GM12892 (cell line): ENCODE measurements around the gene OR8S1.

Source experiments
- POLR2A ChIP-seq: IDR thresholded peaks from 2 replicates; pipeline ENCODE4 v1.6.1; 2011; ENCODE audit warnings: low read depth, low read length, control low read depth
- POLR2AphosphoS5 ChIP-seq: IDR thresholded peaks from 2 replicates; pipeline ENCODE4 v1.6.1; 2011; ENCODE audit warnings: low read depth, low read length, control low read depth

DNA sequence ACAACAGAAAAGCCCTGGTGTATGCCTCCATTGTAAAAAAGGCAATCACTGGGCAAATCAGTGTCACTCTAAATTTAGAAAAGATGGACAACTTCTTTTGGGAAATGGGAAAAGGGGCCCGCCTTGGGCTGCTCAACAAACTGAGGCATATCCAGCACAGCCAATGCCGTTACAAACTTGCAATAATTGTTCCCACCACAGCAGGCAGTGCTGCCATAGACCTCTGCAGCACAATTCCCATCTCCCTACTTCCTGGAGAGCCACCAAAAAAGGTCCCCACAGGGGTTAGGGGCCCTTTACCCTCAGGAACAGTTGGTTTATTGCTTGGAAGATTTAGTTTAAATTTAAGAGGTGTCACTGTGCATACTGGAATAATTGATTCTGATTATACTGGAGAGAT is 16.4 kb upstream of the OR8S1 start:
- no peak for TF ChIP-seq POLR2A
- no peak for TF ChIP-seq POLR2AphosphoS5
